Right atrium auricular region (tissue), 2 donors: ENCODE data around the gene DCTD. TPM values are rescaled to one million over a fixed set of nuclear protein-coding genes. Genes with fewer than 3 reads are reported as not detected.

ENCODE experiments used
- DNase-seq: peaks from one replicate; pipeline ENCODE4 v3.0.0-alpha.2; 2019; ENCODE audit warnings: low spot score
- H3K27ac ChIP-seq, 2 donors: fragments of 200-600 bp; sonication (generic); 1 replicate in 1 of 2; 2 replicates in 1 of 2; pipeline ENCODE4 v1.5.1; 2016 to 2019
- H3K27me3 ChIP-seq, 2 donors: fragments of 200-600 bp; sonication (generic); one replicate each; pipeline versions ENCODE4 v1.5.1 to v1.6.0; 2017 to 2019
- H3K36me3 ChIP-seq: fragments of 200-600 bp; sonication (generic); one replicate; pipeline ENCODE4 v1.5.1; 2016
- H3K4me1 ChIP-seq, 2 donors: fragments of 200-600 bp; sonication (generic); one replicate each; pipeline versions ENCODE4 v1.5.1 to v1.6.0; 2017 to 2019
- H3K4me3 ChIP-seq, 2 donors: fragments of 200-600 bp; sonication (generic); 1 replicate in 1 of 2; 2 replicates in 1 of 2; pipeline ENCODE4 v1.5.1; 2017 to 2019; ENCODE audit warnings: mild to moderate bottlenecking in 1 of 2, moderate library complexity in 1 of 2
- H3K9me3 ChIP-seq, 2 donors: fragments of 200-600 bp; sonication (generic); one replicate each; pipeline ENCODE4 v1.5.1; 2019
- CTCF ChIP-seq, 2 donors: fragments of 200-600 bp; sonication (generic); IDR thresholded peaks; one replicate each; pipeline ENCODE4 v1.5.1; 2019; ENCODE audit warnings: antibody characterized with exemption in 2 of 2
- total RNA-seq, 2 donors: library from RNA; depleted of rRNA; stranded (reverse); fragments of >200 nt; gene quantifications; one replicate each; pipeline ENCODE4 v1.1.0, GENCODE V29; 2016

The DCTD gene
- total RNA-seq, 2 donors from 2014 or later: 25.8 to 37.5 TPM

- H3K27ac ChIP-seq: no peak overlapping the region
- no peaks in the 10 kb centered on the region for H3K27me3 ChIP-seq
- no peak overlapping the region for H3K4me3 ChIP-seq
- H3K4me1 ChIP-seq: no peaks in the 10 kb centered on the region
- DNase-seq: no peak
- no peaks in the 10 kb centered on the region for H3K36me3 ChIP-seq
- no peak for TF ChIP-seq CTCF (IDR thresholded peaks at IDR 0.05)
- H3K9me3 ChIP-seq: no peaks in the 10 kb centered on the region
Measured at GRCh38 chr4:182853731-182854330, 63.4 kb downstream of the DCTD start.

GRCh38 chr4:182848685-182849084 lies 68.5 kb downstream of the DCTD start:
- no peaks in the 10 kb centered on the region for H3K36me3 ChIP-seq
- DNase-seq: no peak
- no peaks in the 10 kb centered on the region for H3K27me3 ChIP-seq
- no peak overlapping the region for H3K27ac ChIP-seq
- H3K4me3 ChIP-seq: no peak overlapping the region
- H3K9me3 ChIP-seq: no peaks in the 10 kb centered on the region
- H3K4me1 ChIP-seq: no peaks in the 10 kb centered on the region
- TF ChIP-seq CTCF (IDR thresholded peaks at IDR 0.05): no peak

GRCh38 chr4:182847576-182848450 lies 69.4 kb downstream of the DCTD start:
- Histone ChIP-seq H3K4me1 (no peaks in the 10 kb centered on the region), H3K36me3 (no peaks in the 10 kb centered on the region), H3K27ac (no peak overlapping the region), H3K4me3 (no peak overlapping the region), H3K27me3 (no peaks in the 10 kb centered on the region), H3K9me3 (no peaks in the 10 kb centered on the region)
- TF ChIP-seq CTCF (IDR thresholded peaks at IDR 0.05): no peak
- no peak for DNase-seq

GRCh38 chr4:182846036-182846435 lies 71.2 kb downstream of the DCTD start:
- no peak overlapping the region for H3K27ac ChIP-seq
- H3K36me3 ChIP-seq: no peaks in the 10 kb centered on the region
- DNase-seq: no peak
- no peaks in the 10 kb centered on the region for H3K9me3 ChIP-seq
- H3K4me3 ChIP-seq: no peak overlapping the region
- H3K27me3 ChIP-seq: no peaks in the 10 kb centered on the region
- H3K4me1 ChIP-seq: no peaks in the 10 kb centered on the region
- TF ChIP-seq CTCF (IDR thresholded peaks at IDR 0.05): no peak

GRCh38 chr4:182845618-182846017 lies 71.6 kb downstream of the DCTD start:
- Histone ChIP-seq H3K4me1 (no peaks in the 10 kb centered on the region), H3K9me3 (no peaks in the 10 kb centered on the region), H3K36me3 (no peaks in the 10 kb centered on the region), H3K27ac (no peak overlapping the region), H3K27me3 (no peaks in the 10 kb centered on the region), H3K4me3 (no peak overlapping the region)
- TF ChIP-seq CTCF (IDR thresholded peaks at IDR 0.05): no peak
- DNase-seq: no peak
